GM21367 (cell line): ENCODE measurements around the gene KRTAP5-1.
"Not testable (repeated sequence)": the region's sequence is repeated elsewhere in the genome, so short reads cannot be mapped to it uniquely, and the experiment has no call there.

Source experiments
- ATAC-seq: cut with Tn5 transposase; IDR thresholded peaks from one replicate; pipeline ENCODE4 v1.9.1; 2021; ENCODE audit not compliant: unreplicated experiment

The KRTAP5-1 gene

DNA sequence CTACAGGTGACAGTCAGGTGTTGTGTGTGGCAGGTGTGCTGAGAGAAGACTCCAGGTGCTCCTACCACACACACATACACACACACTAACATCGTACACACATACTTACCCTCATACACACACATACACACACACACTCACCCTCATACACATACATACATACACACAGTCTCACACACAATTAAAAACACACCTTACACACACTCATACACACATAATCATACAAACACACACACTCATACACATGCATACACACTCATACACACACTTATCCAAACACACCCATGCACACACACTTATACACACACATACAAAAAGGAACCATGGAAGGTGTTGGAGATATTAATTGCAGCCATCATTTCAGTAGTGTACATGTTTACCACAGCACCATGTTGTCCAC is 18.5 kb upstream of the KRTAP5-1 start:
- no peak for ATAC-seq

DNA sequence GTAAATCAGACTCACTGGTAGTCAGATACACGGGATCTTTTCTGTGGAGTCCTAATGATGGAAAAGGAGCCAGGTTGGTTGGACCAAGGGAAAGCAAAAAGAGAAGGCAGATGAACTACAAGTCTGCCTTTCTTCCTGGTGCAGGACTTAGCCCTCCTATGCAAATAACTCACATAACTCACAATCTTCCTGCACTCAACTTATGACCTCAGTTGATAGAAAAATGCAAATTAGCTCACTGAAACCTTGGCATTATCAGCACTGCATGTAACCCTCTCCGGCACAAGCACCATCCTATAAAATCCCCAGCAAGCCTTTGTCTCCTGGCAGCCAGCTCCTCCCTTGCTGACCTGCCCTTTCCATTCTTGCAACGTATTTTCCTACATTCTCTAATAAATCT is 16.6 kb upstream of the KRTAP5-1 start:
- not testable (repeated sequence) for ATAC-seq

DNA sequence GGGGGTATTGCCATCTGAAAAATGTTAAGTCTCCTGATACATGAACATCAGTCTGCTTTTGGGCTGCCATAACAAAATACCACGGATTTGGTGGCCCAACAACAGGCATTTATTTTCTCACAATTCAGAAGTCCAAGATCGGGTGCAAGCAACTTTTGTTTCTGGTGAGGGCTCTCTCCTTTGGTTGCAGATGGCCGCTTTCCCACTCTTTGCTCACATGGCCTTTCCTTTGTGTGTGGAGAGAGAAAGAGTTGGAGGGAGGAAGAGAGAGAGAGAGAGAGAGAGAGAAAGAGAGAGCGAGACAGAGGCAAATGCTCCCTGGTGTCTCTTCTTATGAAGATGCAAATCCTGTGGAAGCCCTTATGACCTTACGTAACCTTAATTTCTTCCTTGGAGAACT is 15.5 kb upstream of the KRTAP5-1 start:
- no peak for ATAC-seq

DNA sequence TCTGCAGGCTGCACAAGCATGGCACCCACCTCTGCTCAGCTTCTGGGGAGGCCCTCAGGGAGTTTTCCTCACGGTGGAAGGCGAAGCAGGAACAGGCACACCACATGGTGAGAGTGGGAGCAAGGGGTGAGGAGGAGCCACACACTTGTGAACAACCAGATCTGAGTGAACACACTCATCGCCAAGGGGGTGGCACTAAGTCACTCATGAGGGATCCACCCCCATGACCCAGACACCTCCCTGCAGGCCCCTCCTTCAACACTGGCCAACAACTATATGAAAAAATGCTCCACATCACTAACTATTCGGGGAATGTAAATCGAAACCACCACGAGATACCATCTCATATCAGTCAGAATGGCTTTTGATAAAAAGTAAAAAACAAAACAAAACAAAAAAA is 13.7 kb upstream of the KRTAP5-1 start:
- ATAC-seq: no peak

DNA sequence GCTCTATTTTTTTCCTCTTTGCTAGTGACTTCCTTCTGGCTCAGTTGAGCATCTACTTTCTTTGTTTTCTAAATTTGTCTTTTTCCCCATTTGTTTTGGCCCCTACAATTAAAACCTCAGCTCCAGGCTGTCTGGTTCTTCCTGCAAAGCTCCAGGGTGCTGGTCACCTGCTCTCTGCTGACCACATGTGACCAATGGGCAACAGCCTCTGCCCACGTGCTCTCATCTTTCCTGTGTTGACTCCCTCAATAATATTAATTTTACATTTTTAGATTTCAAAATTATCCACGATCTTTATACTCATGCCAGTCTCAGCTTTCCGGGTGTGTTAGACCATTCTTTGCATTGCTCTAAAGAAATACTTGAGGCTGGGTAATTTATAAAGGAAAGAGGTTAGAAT is 13.3 kb upstream of the KRTAP5-1 start:
- ATAC-seq: not testable (repeated sequence)

DNA sequence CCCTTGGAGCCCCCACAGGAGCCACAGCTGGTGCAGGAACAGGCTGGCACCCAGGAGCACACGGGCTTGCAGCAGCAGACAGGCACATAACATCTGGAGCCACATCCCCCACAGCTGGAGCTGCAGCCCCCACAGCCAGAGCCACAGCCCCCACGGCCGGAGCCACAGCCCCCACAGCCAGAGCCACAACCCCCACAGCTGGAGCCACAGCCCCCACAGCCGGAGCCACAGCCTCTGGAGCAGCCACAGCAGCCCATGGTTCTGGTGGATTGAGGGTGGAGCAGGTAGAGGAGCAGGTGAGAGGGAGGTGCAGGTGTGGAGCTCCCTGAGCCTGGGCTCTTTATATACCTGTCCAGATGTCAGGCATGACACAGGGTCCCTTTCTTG is 12.9 kb upstream of the KRTAP5-1 start, which contains the start of gene KRTAP5-2:
Gene KRTAP5-2, minus strand, starts transcription at position 301 of the 387 bp plus-strand sequence. Its CDS starts 44 bp downstream, at position 257.
- no peak for ATAC-seq

DNA sequence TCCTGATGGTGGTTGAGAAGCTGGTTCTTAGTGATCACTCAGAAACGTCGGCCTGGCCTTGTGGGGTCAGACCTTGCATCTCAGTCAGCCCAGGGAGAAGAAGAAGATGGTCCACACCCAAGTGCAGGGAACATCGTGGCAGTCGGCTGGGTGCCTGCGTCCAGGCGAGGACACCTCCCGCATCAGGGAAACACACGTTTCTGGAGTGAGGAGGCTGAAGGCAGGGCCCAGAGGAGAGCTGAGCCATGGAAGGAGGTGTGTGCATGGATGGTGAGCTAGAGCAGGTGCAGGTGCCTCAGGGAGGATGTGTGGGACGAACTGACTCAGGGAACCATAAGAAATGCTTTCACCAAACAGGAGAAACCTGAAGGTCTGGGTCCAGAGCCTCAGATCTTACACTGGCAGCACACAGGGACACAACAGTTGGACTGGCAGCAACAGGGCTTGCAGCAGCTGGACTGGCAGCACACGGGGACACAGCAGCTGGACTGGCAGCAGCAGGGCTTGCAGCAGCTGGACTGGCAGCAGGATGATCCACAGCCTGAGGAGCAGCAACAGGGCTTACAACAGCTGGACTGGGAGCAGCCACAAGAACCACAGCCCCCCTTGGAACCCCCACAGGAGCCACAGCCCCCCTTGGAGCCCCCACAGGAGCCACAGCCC is 12.4 kb upstream of the KRTAP5-1 start:
- ATAC-seq: no peak

DNA sequence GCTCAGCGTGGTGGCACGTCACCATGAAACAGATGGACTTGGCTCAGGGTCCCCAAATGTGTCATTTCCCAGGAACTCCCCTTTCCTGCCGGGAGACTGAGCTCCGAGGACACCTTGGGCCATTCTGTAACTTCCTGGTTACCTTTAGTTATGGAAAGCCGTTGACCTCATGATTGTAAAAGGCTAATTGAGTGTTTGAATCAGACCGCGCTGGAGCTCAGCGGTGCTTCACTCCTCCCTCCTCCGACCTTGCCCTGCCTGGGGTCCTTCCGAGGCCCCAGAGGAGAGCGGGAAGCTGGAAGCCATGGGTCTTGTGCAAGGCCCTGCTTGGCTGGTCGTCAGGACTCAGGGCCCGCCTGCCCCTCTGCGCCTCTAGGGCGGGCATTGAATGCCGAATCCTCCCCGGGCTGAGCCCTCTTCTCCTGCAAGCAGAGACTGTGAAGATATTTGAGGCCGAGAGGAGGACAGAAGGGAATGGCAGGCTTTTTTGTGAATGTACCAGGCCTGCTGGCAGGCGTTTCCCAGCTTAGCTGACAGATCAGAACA is 11.6 kb upstream of the KRTAP5-1 start:
- ATAC-seq: not testable (repeated sequence)

DNA sequence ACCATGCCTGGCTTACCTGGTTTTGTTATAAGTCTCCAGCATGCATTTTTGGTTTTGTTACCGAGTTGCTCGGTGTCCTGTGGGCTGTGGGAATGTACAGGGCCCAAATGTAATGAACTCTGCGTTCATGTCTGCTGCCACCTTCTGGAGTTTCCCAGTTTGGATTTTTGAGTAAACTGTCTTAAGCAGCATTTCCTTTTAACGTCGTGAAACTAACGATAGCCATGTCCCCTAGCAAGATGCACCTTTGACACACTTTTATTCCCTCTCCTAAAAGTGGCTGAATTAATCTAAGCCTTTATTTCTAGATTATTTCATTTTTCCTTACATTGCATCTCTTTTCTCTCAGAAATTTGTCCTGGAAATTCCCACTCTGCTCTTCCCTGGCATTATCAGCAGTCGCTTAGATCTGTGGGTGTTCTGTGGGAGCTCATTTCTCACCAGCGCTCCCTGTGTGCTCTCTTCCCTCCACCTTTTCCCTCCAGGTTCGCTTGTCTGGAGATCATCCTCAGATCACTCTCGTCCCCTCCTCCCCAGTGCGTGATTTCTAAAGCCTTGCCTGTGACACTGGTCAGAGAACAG is 11.0 kb upstream of the KRTAP5-1 start:
- not testable (repeated sequence) for ATAC-seq

DNA sequence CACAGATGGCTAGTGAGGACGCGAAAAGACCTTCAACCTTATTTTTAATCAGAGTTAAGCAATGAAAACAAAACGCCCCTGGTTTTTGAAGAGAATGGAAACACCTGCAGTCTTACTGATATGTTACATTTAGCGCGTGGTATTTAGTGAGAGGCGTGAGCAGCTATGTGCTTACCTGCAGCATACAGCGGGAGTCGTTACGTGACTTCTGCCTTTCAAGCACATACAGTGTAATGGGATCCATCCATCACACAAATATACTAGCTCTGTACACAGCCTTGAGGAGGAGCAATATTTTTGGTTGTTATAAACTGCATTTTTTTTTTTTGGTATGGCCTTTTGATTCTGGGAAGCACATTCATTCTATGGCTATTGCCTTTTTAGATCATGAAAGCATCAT is 7.5 kb upstream of the KRTAP5-1 start:
- no peak for ATAC-seq

DNA sequence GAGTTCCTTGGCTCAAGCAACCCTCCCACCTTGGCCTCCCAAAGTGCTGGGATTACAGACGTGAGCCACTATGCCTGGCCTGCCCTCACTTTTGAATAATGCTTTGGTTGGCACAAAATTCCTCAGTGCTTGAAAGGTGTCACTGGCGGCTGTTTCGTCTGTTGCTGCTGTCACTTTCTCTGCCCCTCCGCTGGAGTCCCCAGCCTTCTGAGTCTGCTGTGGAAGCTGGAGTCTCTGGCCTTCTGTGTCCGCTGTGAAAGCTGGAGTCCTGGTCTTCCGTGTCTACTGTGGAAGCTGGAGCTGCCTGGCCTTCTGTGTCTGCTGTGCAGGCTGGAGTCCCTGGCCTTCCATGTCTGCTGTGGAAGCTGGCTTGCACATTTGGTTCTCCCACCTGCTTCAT is 4.9 kb upstream of the KRTAP5-1 start:
- ATAC-seq: no peak

DNA sequence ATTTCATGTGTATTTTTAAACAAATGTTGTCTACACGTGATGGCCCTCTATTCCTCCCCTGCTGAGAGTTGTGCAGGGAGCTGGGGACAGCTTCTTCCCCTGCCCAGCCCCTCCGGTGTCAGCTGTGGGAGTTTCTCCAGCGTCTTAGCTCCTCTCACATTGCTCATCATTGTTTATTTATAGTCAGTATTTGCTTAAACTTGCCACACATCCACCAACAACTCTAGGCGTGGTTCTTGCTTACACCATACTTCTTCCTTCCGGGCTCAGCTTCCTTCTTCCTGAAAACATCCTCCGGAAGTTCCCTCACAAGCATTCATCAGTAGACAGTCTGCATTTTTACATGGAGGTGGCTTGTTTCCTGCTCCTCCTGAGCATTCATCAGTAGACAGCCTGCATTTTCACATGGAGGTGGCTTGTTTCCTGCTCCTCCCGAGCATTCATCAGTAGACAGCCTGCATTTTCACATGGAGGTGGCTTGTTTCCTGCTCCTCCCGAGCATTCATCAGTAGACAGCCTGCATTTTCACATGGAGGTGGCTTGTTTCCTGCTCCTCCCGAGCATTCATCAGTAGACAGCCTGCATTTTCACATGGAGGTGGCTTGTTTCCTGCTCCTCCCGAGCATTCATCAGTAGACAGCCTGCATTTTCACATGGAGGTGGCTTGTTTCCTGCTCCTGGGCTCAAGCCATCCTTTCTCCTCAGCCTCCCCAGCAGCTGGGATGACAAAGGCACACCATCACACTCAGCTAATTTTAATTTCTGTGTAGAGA is 4.3 kb upstream of the KRTAP5-1 start:
- ATAC-seq: not testable (repeated sequence)

DNA sequence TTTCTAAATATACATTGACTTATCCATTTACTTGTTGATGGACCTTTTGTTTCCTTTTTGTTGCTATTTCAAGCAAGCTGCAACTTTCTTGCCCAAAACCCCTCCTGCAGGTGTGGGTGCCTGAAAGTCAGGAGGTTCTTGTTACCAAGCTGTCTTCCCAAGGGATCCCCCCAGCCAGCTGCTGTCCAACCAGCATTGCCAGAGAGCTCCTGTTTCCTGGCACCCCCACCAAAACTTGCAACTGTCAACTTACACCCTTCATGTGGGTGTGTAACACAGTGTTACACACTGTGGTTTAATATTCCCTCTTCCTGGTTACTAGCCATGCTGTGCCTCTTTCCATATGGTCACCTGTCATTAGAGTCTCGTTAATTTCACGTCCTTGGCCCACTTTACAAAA is 1.6 kb upstream of the KRTAP5-1 start:
- no peak for ATAC-seq

DNA sequence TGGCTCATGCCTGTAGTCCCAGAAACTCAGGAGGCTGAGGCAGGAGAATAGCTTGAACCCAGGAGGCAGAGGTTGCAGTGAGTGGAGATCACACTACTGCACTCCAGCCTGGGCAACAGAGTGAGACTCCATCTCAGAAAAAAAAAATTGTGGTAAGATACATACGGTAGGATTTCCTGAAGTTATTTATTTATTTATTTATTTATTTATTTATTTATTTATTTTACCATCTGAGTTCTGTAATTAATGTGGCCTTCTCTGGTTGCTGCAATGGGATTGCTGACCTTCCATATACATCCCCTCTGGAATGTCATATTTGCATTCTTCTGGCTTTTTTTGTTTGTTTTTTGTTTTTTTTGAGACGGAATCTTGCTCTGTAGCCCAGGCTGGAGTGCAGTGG is 2.2 kb downstream of the KRTAP5-1 start:
- ATAC-seq: not testable (repeated sequence)

DNA sequence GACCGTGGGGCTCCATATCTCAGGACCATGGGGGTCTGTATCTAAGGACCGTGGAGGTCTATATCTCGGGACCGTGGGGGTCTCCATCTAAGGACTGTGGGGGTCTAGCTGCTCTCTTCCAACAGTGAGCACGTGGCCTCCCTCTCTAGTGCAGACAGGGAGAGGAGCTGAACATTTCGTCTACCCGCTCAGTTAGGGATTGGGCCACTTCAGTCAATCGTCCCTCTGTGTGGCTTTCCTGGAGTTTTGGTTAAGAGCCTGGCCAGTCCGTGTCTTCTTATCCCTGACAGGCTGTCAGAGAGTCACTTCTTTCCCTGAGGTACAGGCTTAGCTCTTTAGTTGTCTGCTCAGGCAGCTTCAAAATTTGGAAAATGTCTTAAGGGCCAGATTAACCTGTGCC is 3.1 kb downstream of the KRTAP5-1 start:
- no peak for ATAC-seq

DNA sequence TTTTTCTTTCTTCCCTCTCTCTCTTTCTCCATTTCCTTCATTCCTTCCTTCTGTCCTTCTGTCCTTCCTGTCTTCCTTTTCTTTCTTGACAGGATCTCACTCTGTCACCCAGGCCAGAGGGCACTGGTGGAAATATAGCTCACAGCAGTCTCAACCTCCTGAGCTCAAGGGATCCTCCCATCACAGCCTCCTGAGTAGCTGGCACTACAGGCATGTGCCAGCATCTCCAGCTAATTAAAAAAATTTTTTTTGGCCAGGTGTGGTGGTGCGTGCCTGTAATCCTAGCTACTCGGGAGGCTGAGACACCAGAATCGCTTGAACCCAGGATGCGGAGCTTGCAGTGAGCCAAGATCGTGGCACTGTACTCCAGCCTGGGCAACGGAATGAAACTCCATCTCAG is 8.3 kb downstream of the KRTAP5-1 start:
- ATAC-seq: no peak

DNA sequence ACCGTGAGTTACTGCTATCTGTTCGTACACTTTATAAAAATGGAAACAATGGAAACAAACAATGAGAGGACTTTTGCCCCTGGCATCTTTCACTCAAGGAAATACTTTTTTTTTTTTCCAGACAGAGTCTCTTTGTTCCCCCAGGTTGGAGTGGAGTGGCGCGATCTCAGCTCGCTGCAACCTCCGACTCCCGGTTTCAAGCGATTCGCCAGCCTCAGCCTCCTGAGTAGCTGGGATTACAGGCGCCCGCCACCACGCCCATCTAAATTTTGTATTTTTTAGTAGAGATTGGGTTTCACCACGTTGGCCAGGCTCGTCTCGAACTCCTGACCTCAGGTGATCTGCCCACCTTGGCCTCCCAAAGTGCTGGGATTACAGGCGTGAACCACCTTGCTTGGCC is 9.3 kb downstream of the KRTAP5-1 start:
- ATAC-seq: not testable (repeated sequence)

DNA sequence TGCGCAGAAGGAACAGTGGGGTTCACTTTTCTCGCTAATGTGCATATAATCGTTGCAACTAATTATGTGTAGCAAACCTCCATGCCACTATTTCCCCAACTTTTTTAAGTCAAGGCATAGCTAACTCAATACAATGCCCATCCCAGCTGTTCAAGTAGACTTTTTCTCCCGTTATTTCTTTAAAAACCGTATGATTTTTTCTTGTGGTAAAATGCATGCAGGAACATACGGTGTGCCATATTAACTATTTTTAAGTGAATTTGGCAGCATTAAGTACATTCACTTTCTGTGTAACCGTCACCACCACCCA is 10.2 kb downstream of the KRTAP5-1 start:
- ATAC-seq: no peak

DNA sequence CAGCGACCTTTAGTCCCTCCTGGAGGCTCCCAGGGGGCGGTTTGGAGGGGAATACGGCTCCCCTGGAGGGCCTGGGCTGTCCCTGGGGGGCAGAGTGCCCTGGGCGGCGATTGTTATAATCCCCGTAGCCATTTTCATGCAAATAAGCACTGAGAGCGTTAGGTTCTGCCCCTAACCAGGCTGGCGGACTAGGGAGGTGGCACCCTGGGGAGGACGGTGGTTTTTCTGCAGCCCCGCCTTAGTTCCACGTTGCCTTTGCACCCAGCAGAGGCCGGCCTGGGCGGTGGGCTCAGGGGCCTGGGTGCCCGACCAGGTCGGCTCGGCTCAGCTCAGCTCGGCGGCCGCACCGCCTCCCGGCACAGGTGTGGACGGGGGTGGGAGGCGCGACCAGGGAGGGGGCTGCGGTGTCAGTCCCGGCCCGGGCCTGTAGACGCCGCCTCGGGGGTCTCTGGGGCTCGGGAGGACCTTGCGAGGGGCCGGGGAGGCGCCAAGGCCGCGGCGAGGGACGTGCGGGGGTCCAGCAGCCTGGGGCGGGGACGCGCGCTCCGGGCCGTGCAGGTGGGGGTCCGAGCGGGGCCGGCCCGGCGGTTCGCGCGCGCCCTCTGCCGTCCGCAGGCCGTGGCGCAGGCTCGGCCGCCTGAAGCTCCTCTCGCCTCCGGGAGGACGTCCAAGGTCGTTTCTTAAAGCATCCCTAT is 10.7 kb downstream of the KRTAP5-1 start:
- ATAC-seq: no peak

DNA sequence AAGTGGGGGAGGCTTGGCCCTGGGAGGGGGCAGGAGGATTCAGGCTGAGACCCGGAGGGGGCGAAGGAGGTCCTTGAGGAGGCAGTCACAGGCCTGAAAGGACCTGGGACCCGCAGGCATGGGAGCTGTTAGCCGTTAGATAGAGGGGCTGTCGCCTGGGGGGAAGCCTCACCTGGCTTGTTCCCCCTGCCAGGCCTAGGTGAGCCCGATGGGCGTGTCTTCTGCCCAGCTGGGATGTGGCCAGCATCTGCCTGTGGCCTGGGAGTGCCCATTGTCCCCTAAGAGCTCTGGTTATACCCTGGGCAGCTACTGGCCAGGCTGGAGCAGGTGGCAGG is 11.2 kb downstream of the KRTAP5-1 start:
- no peak for ATAC-seq

DNA sequence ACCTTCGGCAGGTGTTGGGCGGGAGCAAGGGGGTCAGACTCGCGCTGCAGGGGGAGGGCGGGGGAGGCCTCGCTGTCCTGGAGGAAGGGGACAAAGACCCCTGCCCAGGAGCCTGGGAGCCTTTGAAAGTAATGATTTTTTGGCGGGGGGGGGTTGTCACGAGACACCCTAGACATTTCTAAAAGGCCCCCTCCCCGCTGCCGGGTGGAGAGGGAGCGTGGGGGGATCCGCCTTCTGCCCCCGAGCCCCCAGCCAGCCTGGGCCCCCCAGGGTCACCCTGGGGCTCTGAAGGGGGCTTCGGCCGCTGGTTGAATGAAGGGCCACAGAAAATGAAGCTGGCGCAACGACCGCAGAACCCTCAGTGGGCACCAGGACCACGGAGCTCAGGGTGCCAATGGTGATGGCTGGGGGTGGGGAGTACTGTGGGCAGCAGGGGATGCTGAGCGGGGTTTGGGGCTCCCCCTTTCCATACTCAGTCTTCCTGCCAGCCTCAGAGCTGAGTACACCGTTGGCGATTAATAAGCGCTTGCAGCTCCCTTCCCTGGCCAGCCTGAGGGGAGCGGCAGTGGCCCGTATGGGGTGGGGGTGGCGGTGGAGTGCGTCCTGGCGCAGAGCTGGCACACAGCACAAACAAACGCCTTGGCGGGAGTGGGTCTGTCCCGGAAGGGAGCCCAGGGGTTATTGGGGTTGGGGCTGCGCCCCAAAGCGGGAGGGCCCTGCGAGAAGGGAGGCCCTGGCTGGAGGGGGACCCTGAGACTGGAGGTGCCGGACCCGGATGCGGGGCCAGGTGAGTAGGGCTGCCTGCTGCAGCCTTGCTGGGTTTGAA is 11.8 kb downstream of the KRTAP5-1 start:
- no peak for ATAC-seq
